Chondrocyte (in vitro differentiated cells): ENCODE data around the gene BNC2. TPM values are rescaled to one million over a fixed set of nuclear protein-coding genes. Genes with fewer than 3 reads are reported as not detected.

Experiments used
- DNase-seq: peaks from one replicate; pipeline ENCODE4 v3.0.0; 2021; ENCODE audit warnings: mixed read lengths, low spot score
- H3K27ac Mint-ChIP-seq: one replicate; pipeline ENCODE4 v1.8.0; 2021; ENCODE audit warnings: mild to moderate bottlenecking, moderate library complexity, mixed read lengths; ENCODE audit not compliant: unreplicated experiment
- H3K27me3 Mint-ChIP-seq: 2 replicates; pipeline ENCODE4 v1.8.0; 2021; ENCODE audit warnings: low read depth, mixed read lengths
- H3K36me3 Mint-ChIP-seq: 2 replicates; pipeline ENCODE4 v1.8.0; 2021; ENCODE audit warnings: low read depth, mixed read lengths
- H3K4me1 Mint-ChIP-seq: 2 replicates; pipeline ENCODE4 v1.8.0; 2021; ENCODE audit warnings: low read depth, mild to moderate bottlenecking, mixed read lengths
- H3K4me3 Mint-ChIP-seq: one replicate; pipeline ENCODE4 v1.8.0; 2021; ENCODE audit warnings: mild to moderate bottlenecking, moderate library complexity, mixed read lengths; ENCODE audit not compliant: unreplicated experiment
- H3K9me3 Mint-ChIP-seq: 2 replicates; pipeline ENCODE4 v1.8.0; 2021; ENCODE audit warnings: low read depth, mixed read lengths
- total RNA-seq: library from RNA; stranded (reverse); gene quantifications from 3 replicates; pipeline ENCODE4 v1.2.1, GENCODE V29; 2021
- TF ChIP-seq, protein P1 (sequence below): fragments of 200-600 bp; sonication (generic); IDR thresholded peaks from 2 replicates; pipeline ENCODE4 v1.5.0; 2021; ENCODE audit warnings: antibody characterized with exemption, mild to moderate bottlenecking, moderate library complexity

The BNC2 gene
- total RNA-seq, 1 donor from 2014 or later, result 17.8 TPM

GRCh38 chr9:16616686-16617085 lies 253.8 kb downstream of the BNC2 start:
- Mint-ChIP-seq H3K9me3 (no peaks in the 10 kb centered on the region), H3K27me3 (no peaks in the 10 kb centered on the region), H3K4me3 (no peak overlapping the region), H3K4me1 (peaks cover 28% of the 10 kb centered on the region), H3K36me3 (no peaks in the 10 kb centered on the region), H3K27ac (no peak overlapping the region)
- TF ChIP-seq, protein P1, sequence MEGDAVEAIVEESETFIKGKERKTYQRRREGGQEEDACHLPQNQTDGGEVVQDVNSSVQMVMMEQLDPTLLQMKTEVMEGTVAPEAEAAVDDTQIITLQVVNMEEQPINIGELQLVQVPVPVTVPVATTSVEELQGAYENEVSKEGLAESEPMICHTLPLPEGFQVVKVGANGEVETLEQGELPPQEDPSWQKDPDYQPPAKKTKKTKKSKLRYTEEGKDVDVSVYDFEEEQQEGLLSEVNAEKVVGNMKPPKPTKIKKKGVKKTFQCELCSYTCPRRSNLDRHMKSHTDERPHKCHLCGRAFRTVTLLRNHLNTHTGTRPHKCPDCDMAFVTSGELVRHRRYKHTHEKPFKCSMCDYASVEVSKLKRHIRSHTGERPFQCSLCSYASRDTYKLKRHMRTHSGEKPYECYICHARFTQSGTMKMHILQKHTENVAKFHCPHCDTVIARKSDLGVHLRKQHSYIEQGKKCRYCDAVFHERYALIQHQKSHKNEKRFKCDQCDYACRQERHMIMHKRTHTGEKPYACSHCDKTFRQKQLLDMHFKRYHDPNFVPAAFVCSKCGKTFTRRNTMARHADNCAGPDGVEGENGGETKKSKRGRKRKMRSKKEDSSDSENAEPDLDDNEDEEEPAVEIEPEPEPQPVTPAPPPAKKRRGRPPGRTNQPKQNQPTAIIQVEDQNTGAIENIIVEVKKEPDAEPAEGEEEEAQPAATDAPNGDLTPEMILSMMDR, result no peak
- no peak for DNase-seq

DNA sequence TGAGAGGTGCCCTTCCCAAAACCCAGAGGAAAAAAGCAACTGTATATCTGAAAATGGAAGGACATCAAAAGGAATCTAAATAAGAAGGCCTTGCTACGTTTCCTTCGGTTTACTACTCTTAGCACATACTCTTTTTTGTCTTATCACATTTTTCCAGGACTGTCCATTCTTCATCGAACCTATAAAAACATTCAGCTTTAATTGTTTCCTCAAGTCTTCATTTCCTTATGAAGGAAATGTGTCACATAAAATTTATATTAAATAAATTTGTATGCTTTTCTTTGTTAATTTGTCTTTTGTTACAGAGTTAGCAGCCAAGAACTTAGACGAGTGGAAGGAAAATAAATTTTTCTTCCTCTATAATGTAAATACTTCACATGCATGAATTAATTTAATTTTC lies 255.0 kb downstream of the BNC2 start:
- no peak overlapping the region for H3K4me3 Mint-ChIP-seq
- no peak overlapping the region for H3K27ac Mint-ChIP-seq
- no peak for DNase-seq
- H3K9me3 Mint-ChIP-seq, result no peaks in the 10 kb centered on the region
- H3K27me3 Mint-ChIP-seq, result no peaks in the 10 kb centered on the region
- H3K36me3 Mint-ChIP-seq, result no peaks in the 10 kb centered on the region
- peaks cover 30% of the 10 kb centered on the region for H3K4me1 Mint-ChIP-seq
- TF ChIP-seq, protein P1, result no peak

DNA sequence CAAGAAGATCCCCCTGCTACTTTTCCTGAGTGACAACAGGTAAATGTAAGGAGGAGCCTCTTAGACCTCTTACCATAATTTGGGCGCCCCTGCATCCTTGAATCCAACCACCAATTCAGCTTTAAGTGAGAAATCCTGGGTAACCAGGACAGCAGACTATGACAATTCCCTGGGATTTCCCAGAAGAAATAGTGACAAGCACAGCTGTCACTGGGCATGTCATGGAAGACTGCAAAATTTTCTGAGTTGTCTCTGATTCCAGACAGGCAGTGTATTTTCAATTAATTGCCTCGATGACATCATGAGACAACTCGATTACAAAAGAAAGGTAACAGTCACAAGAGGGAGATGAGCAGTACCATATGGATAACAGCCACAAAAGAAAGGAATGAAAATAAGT lies 256.9 kb downstream of the BNC2 start:
- H3K27ac Mint-ChIP-seq, result no peak overlapping the region
- peaks cover 12% of the 10 kb centered on the region for H3K4me1 Mint-ChIP-seq
- H3K36me3 Mint-ChIP-seq, result no peaks in the 10 kb centered on the region
- no peaks in the 10 kb centered on the region for H3K9me3 Mint-ChIP-seq
- TF ChIP-seq, protein P1, result no peak
- no peak for DNase-seq
- H3K4me3 Mint-ChIP-seq, result no peak overlapping the region
- no peaks in the 10 kb centered on the region for H3K27me3 Mint-ChIP-seq

DNA sequence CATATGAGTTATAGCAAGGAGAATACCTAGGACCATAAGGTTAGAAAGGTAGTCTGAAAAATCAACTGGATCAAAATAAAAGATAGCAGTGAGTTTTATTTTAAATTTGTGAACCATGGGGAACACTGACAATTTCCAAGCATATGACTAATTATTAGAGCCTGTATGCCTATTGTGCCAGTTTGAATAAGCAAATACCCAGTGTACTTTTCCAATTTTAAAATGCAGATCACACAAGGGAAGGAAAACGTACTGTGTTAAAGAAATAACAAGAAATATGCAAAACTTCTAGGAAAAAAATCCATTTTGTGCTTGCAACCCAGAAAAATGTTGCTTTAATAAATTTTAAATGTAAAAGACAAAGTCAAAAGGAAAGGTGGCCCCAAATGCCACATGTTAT lies 257.4 kb downstream of the BNC2 start:
- TF ChIP-seq, protein P1, result no peak
- Mint-ChIP-seq H3K27me3 (no peaks in the 10 kb centered on the region), H3K4me1 (peaks cover 6% of the 10 kb centered on the region), H3K27ac (no peak overlapping the region), H3K4me3 (no peak overlapping the region), H3K9me3 (no peaks in the 10 kb centered on the region), H3K36me3 (no peaks in the 10 kb centered on the region)
- DNase-seq, result no peak

- no peaks in the 10 kb centered on the region for H3K9me3 Mint-ChIP-seq
- TF ChIP-seq, protein P1, result no peak
- H3K27me3 Mint-ChIP-seq, result no peaks in the 10 kb centered on the region
- H3K27ac Mint-ChIP-seq, result no peak overlapping the region
- no peak for DNase-seq
- H3K4me3 Mint-ChIP-seq, result no peak overlapping the region
- H3K36me3 Mint-ChIP-seq, result no peaks in the 10 kb centered on the region
- peaks cover 6% of the 10 kb centered on the region for H3K4me1 Mint-ChIP-seq
These were observed 257.8 kb downstream of the BNC2 start for GRCh38 chr9:16612627-16613026.
